DLD1 (cell line): Measurements from ENCODE around the gene GP9.

Source experiments
- in situ Hi-C: cut with HindIII; loops from 2 replicates; pipeline ENCODE4 v1.10.0; 2017; ENCODE audit warnings: low sequenced_read_pairs

GP9 gene

DNA sequence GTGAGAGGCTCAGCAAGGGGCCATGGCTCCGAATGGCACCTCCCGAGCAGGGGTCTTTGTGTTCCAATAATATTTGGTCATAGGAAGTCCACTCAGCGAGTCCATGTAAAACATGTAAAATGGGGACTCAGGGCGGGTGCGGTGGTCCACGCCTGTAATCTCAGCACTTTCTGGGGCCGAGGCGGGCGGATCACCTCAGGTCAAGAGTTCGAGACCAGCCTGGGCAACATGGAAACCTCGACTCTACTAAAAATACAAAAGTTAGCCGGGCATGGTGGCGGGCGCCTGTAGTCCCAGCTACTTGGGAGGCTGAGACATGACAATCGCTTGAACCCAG lies 33.1 kb upstream of the GP9 start:
- in situ Hi-C loops, result no loop called here

DNA sequence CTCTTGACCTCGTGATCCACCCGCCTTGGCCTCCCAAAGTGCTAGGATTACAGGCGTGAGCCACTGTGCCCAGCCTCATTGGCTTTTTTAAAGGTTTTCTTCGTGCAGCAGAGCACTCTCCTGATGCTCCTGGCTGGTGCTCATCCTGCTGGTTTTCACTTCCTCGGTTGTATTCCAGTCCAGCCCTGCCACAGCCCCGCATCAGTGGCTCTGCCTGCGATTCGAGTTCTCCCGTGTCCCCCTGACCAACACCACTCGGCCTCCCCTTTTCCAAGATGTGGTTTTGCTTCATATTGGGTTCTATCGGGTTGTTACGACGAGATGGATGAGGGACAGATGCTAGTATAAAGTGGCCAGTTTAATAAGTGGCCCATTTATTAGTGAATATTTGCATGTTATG lies 31.7 kb upstream of the GP9 start:
- in situ Hi-C loops, result no loop called here

DNA sequence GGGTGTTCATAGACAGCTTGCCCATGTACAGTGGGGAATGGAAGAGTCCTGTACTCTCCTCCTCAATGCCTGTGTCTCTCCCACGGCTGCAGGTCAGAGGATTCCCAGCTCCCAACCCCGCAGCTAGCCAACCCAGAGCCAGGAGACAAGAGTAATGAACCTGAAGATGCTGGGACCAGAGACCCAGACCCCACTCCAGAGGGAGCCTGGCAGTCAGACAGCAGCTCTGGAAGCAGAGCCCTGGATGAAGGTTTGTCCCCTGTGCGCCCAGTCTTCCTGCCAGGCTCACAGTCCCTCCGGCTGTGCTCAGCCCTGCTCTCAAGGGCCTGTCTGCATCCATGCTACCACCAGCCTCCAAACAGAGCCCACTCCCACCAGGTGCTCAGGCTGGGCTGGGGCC lies 30.0 kb upstream of the GP9 start:
- in situ Hi-C loops, result no loop called here

DNA sequence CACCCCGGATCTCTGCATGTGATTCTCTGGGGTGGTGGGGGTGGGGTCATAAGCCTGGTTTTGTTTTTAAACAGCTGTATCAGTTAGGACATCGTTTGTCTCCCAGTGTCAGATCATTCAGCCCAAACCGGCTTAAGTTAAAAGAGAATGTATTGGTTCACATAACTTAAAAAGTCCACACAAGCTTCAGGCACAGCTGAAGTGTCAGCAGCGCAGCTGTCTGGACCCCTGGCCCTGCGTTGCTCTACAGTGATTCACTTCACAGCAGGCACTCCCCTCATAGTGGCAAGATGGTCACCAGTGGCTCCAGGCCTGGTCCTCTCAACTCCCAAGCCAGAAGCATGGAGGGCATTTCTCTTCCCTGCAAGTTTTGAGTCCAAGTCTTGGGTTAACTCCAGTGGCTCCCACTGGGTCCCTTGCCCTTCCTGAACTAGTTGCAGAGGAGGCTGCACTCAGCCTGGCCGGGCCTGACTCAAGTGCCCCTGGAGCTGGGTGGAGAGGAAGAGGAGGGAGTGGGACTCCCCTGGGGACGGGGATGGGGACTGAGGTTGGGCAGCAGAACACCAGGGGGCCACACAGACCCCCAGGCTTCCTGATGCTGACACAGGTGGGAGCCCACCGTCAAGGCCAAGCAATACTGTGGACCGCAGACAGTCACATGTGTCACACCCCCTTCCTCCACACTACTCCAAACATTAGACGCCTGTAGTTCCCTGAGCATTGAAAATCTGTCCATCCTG lies 28.9 kb upstream of the GP9 start:
- in situ Hi-C loops, result no loop called here

GRCh38 chr3:129032716-129033115 lies 27.9 kb upstream of the GP9 start:
- in situ Hi-C loops, result no loop called here

DNA sequence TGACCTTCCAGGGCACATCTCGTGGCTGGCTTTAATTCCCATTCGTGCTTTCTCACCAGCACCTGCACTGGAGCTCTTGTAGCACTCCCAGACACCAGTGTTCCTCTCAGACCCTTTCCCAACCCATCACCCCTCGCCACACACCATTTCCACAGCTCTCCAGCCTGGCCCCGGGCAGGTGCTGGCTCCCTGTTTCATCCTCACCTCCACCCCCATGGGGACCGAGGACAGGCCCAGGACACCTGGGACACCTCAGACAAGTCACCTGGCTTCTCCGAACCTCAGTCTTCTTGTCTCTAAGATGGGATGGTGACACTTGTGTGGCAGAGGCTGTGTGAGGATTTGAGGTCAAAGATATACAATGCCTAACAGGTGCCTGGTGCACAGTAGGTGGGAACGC lies 27.4 kb upstream of the GP9 start:
- in situ Hi-C loops, result no loop called here

GRCh38 chr3:129033633-129034321 lies 26.8 kb upstream of the GP9 start:
- in situ Hi-C loops, result no loop called here

DNA sequence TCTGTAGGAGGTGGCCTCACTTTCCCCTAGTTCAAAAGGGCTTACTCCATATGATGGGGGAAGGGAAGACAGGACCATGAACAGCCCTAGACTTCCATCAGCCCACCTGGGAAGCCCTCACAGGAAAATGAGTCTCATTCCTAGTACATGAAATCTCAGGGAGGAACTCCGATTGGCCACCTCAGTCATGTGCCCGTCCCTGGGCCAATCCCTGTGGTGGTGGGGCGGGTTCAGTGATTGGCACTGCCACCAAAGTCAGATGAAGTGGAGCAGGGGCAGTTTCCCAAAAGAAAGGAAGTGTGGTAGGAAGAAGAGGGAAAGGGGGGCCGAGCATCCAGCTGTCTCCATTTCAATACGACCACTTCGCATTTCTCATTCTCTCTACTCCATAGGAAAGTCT lies 25.9 kb upstream of the GP9 start:
- in situ Hi-C loops, result no loop called here

GRCh38 chr3:129035360-129036221 lies 25.0 kb upstream of the GP9 start:
- in situ Hi-C loops, result no loop called here

DNA sequence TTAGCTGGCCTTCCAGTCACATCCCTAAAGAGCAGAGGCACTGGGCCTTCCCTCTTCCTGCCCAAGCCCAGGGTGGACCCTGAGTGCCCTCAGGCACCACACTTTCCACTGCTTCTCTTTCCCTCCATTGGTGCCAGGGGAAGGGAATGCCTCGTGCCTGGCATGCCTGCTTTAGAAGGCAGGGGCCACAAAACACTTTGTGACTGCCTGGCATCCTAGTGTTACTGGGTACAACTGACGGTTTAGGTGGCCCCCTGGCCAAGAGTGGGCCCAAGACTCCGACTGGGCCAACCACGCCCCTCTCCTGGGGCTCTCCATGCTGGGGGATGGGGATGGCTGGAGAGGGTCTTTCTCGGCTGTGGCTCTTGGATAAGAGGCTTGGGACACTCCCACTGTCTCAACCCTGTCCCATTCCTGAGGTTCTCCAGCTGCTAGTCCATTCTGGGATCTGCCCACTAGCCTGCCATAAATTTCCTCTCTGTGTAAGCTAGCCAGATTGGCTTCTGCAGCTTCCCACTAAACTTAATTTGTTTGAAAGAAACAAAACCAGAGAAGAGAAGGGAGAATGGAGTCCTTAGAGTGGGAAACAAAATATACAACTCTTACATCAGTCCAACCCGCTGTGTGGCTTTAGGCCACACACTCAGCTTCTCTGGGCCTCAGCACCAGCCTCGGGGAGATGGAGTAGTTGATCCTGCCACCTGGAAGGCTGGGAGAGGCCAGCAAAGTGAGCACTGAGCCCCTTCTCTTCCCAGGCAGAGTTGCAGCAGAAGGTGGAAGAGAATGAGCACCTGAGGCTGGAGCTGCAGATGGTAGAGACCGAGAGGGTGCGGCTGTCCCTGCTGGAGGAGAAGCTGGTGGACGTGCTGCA lies 24.1 kb upstream of the GP9 start:
- in situ Hi-C loops, result no loop called here

DNA sequence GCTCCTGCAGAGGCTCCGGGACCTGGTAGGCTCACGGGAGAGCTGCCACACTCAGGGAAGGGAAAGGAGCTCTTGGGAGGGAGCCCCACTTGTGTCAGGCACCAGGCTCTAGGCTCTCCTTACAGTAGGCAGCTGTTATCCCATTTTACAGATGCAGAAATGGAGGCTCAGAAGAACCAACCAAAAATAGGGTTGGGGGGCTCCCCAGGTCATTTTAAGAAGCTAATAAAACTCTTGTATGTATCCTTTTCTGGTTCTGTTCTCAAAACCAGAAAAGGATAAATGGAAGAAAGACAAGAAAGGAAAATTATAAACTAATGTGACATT lies 23.5 kb upstream of the GP9 start:
- in situ Hi-C loops, result no loop called here

DNA sequence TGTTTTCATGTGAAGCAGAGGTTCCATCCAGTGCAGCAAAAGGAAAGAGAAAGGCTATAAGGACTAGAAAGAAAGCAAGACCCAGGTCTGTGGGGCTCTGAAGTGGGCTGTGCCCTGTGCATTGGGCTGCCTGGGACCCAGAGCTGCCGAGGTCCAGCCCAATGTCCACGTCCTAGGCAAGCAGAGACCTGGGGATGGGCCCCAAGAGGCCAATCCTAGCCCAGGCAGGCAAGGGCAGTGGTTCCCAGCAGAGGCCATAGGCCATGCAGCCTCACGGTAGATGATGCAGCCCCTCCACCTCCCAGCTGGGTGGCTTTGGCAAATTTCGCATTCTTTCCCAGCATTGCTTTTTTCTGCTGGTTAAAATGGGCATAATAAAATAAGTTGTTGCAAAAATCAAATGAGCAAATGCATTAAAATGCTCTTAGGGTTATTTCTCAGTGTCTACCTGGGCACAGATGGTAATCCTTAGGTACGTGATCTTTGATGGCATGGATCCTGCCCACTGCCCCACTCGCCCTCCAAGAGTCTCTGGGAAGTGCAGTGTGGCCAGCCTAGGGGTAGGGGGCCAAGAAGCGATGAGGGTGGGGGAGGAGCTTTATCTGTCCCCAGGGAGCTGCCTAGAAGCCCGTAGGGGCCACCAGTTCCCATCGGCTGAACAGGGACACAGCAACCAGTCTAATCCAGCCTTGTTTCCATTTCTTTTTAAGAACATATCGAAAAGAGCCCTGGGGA lies 22.3 kb upstream of the GP9 start:
- in situ Hi-C loops, result no loop called here

- in situ Hi-C loops, result no loop called here
These were observed 21.1 kb upstream of the GP9 start for GRCh38 chr3:129039271-129040038.

DNA sequence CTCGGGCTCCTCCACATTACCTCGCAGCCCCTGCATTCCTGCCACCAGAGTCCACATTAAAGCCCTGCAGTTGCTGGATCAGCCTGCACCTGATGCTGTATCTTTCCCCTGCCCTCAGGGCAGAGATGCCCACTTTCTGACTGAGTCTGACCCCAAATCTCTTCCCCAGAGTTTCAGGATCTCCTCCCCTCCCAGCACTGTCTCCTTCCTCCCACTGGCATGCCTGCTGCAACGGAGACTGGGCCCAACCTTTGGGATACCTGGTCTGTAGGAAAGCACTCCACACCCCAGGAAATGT lies 20.6 kb upstream of the GP9 start:
- in situ Hi-C loops, result no loop called here

DNA sequence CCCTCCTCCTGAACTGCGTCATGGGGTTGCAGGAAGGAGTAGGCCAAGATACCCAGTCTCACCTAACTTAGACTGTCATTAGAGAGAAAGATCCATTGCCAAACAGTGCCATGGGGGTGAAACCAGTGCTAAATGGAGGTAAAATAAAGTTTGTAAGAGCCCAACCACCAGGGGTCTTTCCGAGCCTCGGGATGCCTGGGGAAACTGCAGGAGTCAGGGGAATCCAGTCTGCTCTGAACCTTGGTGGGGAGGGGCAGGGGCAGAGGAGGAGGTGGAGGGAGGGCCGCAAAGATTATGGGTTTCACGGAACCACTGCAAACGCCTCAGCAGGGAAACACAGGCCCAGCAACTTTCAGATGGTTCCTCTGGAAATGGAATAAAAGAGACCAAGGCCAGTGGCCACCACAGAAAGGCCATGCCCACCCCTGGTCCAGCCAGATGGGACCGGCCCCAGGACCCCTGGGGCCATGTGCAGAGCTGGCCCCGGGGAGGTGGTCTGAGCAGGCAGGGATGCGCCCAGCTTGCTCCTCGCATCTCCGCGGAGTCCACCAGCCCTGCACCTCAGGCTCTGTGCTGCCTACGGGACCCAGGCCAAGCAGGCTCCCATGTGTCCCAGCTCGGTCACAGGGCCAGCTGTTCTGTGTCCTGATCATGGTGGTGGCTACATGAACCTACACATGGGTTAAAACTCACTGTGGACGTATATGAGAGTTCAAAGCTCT lies 19.8 kb upstream of the GP9 start:
- in situ Hi-C loops, result no loop called here

DNA sequence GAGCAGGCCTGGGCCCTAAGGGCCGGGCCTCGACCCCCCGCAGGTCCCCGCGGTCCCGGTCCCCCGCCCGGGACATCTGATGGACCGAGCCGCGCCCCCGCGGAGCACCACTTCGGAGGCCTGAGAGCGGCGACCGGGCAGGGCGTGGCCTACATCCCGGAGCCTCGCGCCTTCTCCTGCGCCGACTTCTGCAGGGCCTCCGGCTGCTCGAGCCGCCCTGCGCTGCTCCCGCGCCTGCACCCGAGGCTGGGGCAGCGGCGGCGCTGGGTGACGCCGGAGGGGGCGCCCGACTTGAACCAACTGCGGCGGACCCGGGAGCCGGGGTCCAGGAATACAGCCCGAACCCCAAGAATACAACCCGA lies 14.9 kb upstream of the GP9 start:
- in situ Hi-C loops, result no loop called here

DNA sequence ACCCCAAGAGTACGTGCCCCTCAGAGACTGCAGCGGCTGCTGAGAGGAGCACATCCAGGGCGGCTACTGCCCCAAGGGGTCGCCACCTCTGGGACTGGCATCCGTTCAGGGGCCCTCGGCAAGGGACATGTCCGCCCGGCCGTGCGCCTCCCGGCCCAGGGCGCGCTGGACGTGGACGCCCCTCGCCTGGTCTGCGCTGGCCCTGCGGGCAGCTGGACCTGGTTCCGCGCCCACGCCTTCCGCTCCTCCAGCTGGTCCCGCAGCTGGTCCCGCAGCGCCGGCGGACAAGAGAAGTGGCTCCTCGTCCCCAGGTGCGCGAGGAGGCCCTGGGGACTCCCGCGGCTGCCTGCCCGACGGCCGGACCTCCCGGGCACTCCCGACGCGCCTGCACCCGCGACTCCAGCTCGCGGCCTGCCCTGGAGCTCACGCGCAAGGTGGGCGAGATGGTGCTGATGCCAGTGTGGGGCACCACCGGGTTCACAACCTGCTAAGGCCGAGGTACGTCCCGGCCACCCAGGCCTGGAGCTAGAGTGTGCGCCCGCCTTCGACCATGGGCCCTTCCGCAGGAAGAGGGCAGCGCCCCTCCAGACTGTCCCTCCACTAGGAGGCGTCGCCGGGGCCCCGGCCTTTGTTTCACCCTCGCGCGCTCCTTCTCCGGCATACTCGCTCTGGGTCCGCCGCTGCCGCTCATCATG lies 14.4 kb upstream of the GP9 start:
- in situ Hi-C loops, result no loop called here

- in situ Hi-C loops, result no loop called here
These were observed 13.6 kb upstream of the GP9 start for GRCh38 chr3:129046732-129047552.
